ENCODE results near the gene OR7A5.
"Not testable (repeated sequence)": the region's sequence is repeated elsewhere in the genome, so short reads cannot be mapped to it uniquely, and the experiment has no call there.

OR7A5 gene

GRCh38 chr19:14783410-14783998 is 51.5 kb downstream of the OR7A5 start:
- DNase-seq, result not testable (repeated sequence)

GRCh38 chr19:14782626-14783409 is 52.2 kb downstream of the OR7A5 start:
- DNase-seq, result no peak

GRCh38 chr19:14781713-14782536 is 53.1 kb downstream of the OR7A5 start:
- not testable (repeated sequence) for DNase-seq

GRCh38 chr19:14780622-14781225 is 54.3 kb downstream of the OR7A5 start:
- not testable (repeated sequence) for DNase-seq

- DNase-seq, result no peak
These were observed 55.8 kb downstream of the OR7A5 start for GRCh38 chr19:14779151-14779550.

DNA sequence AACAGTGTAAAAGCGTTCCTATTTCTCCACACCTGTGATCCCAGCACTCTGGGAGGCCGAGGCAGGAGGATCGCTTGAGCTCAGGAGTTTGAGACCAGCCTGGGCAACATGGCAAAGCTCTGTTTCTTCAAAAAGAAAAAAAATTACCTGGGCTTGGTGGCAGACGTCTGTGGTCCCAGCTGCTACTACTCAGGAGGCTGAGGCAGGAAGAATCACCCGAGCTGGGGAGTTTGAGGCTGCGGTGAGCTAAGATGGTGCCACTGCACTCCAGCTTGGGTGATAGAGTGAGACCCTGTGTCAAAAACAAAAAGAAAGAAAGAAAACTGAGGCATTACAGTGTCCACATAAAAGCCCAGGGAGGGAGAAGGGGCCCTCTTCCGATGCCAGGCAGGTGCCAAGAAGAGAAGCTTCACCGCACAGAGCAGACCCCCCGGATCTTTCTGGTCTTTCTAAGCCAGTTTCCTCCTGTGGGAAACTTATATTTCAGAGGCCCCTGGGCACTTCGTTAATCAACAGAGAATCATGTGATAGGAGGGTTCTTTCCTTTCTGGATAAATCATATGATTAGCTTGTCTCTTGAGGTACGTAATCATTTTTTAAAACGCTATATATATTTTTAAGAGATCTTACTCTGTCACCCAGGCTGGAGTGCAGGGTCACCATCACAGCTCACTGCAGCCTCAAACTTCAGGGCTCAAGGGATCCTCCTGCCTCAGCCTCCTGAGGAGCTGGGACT is 56.7 kb downstream of the OR7A5 start, which contains the start of gene ADGRE2:
ADGRE2 (minus strand) TSS at position 451 of the 736 bp plus-strand sequence. CDS start 1,804 bp downstream, outside the sequence.
- not testable (repeated sequence) for DNase-seq

GRCh38 chr19:14777645-14778044 is 57.3 kb downstream of the OR7A5 start:
- not testable (repeated sequence) for DNase-seq

Measured in activated CD4-positive, alpha-beta T cell treated with anti-CD3 and anti-CD28 coated beads, Interleukin-2, amount 50 U/mL, for 48 hours (primary cell).